Central memory CD8-positive, alpha-beta T cell (primary cell): Measurements from ENCODE around the gene ZFP42.
"Not testable (repeated sequence)": the region's sequence is repeated elsewhere in the genome, so short reads cannot be mapped to it uniquely, and the experiment has no call there.

ENCODE experiments used
- ATAC-seq: fragments of 150-1000 bp; cut with Tn5 transposase; replicated peaks from 2 replicates; pipeline ENCODE4 v1.10.0; 2022; ENCODE audit warnings: mild to moderate bottlenecking, moderate FRiP score, moderate number of reproducible peaks; ENCODE audit not compliant: poor library complexity, severe bottlenecking; ENCODE audit errors: extremely low read depth
- DNase-seq, 2 donors: peaks; one replicate each; pipeline ENCODE4 v3.0.0; 2021; ENCODE audit warnings: low spot score in 2 of 2
- H3K27ac Mint-ChIP-seq: one replicate; pipeline ENCODE4 v1.8.0; 2022; ENCODE audit warnings: low read depth, mild to moderate bottlenecking, moderate library complexity, mixed read lengths
- H3K27me3 Mint-ChIP-seq: one replicate; pipeline ENCODE4 v1.8.0; 2022; ENCODE audit warnings: mixed read lengths
- H3K36me3 Mint-ChIP-seq: one replicate; pipeline ENCODE4 v1.8.0; 2022; ENCODE audit warnings: mild to moderate bottlenecking, moderate library complexity, mixed read lengths; ENCODE audit not compliant: insufficient read depth
- H3K4me1 Mint-ChIP-seq: one replicate; pipeline ENCODE4 v1.8.0; 2022; ENCODE audit warnings: mixed read lengths
- H3K4me3 Mint-ChIP-seq: one replicate; pipeline ENCODE4 v1.8.0; 2022; ENCODE audit warnings: mild to moderate bottlenecking, moderate library complexity, mixed read lengths
- H3K9me3 Mint-ChIP-seq: one replicate; pipeline ENCODE4 v1.8.0; 2022; ENCODE audit warnings: mixed read lengths

Gene ZFP42

GRCh38 chr4:188030401-188030800 is 34.8 kb downstream of the ZFP42 start:
- DNase-seq (no peak), ATAC-seq (no peak)
- Mint-ChIP-seq H3K36me3 (peaks cover 2% of the 10 kb centered on the region), H3K4me3 (no peak overlapping the region), H3K4me1 (no peaks in the 10 kb centered on the region), H3K27me3 (no peaks in the 10 kb centered on the region), H3K27ac (no peak overlapping the region), H3K9me3 (peaks cover 18% of the 10 kb centered on the region)

- no peak overlapping the region for H3K4me3 Mint-ChIP-seq
- peaks cover 2% of the 10 kb centered on the region for H3K36me3 Mint-ChIP-seq
- H3K9me3 Mint-ChIP-seq = peaks cover 18% of the 10 kb centered on the region
- H3K27ac Mint-ChIP-seq = no peak overlapping the region
- no peaks in the 10 kb centered on the region for H3K27me3 Mint-ChIP-seq
- no peaks in the 10 kb centered on the region for H3K4me1 Mint-ChIP-seq
- ATAC-seq = no peak
- DNase-seq = no peak
These were observed 36.2 kb downstream of the ZFP42 start for GRCh38 chr4:188031751-188032150.

- H3K36me3 Mint-ChIP-seq = peaks cover 2% of the 10 kb centered on the region
- H3K4me1 Mint-ChIP-seq = no peaks in the 10 kb centered on the region
- no peak overlapping the region for H3K4me3 Mint-ChIP-seq
- DNase-seq (no peak), ATAC-seq (no peak)
- H3K9me3 Mint-ChIP-seq = peaks cover 17% of the 10 kb centered on the region
- no peak overlapping the region for H3K27ac Mint-ChIP-seq
- no peaks in the 10 kb centered on the region for H3K27me3 Mint-ChIP-seq
These were observed 36.6 kb downstream of the ZFP42 start for GRCh38 chr4:188032170-188032569.

- H3K4me1 Mint-ChIP-seq = no peaks in the 10 kb centered on the region
- no peaks in the 10 kb centered on the region for H3K27me3 Mint-ChIP-seq
- ATAC-seq (no peak), DNase-seq (no peak)
- H3K27ac Mint-ChIP-seq = no peak overlapping the region
- H3K36me3 Mint-ChIP-seq = peaks cover 2% of the 10 kb centered on the region
- H3K4me3 Mint-ChIP-seq = no peak overlapping the region
- H3K9me3 Mint-ChIP-seq = peaks cover 12% of the 10 kb centered on the region
These were observed 37.0 kb downstream of the ZFP42 start for GRCh38 chr4:188032583-188032982.

GRCh38 chr4:188037003-188037713 is 41.6 kb downstream of the ZFP42 start:
- DNase-seq (no peak), ATAC-seq (no peak)
- H3K27ac Mint-ChIP-seq = no peak overlapping the region
- H3K27me3 Mint-ChIP-seq = no peaks in the 10 kb centered on the region
- H3K9me3 Mint-ChIP-seq = peaks cover 4% of the 10 kb centered on the region
- H3K36me3 Mint-ChIP-seq = no peaks in the 10 kb centered on the region
- no peaks in the 10 kb centered on the region for H3K4me1 Mint-ChIP-seq
- H3K4me3 Mint-ChIP-seq = no peak overlapping the region

GRCh38 chr4:188041721-188042120 is 46.1 kb downstream of the ZFP42 start:
- no peaks in the 10 kb centered on the region for H3K36me3 Mint-ChIP-seq
- H3K9me3 Mint-ChIP-seq = peaks cover 4% of the 10 kb centered on the region
- H3K27me3 Mint-ChIP-seq = no peaks in the 10 kb centered on the region
- H3K4me3 Mint-ChIP-seq = no peak overlapping the region
- H3K27ac Mint-ChIP-seq = no peak overlapping the region
- H3K4me1 Mint-ChIP-seq = no peaks in the 10 kb centered on the region
- no peak for ATAC-seq
- no peak for DNase-seq

GRCh38 chr4:188042191-188042590 is 46.6 kb downstream of the ZFP42 start:
- no peaks in the 10 kb centered on the region for H3K27me3 Mint-ChIP-seq
- no peak for ATAC-seq

GRCh38 chr4:188043154-188043553 is 47.6 kb downstream of the ZFP42 start:
- Mint-ChIP-seq H3K4me1 (no peaks in the 10 kb centered on the region), H3K4me3 (no peak overlapping the region), H3K27ac (no peak overlapping the region), H3K9me3 (peaks cover 4% of the 10 kb centered on the region), H3K36me3 (no peaks in the 10 kb centered on the region), H3K27me3 (no peaks in the 10 kb centered on the region)
- DNase-seq (no peak), ATAC-seq (no peak)

More at GRCh38 chr4:188042191-188042590, 46.6 kb downstream of the ZFP42 start:
- no peaks in the 10 kb centered on the region for H3K36me3 Mint-ChIP-seq
- no peak overlapping the region for H3K27ac Mint-ChIP-seq
- peaks cover 4% of the 10 kb centered on the region for H3K9me3 Mint-ChIP-seq
- H3K4me1 Mint-ChIP-seq = no peaks in the 10 kb centered on the region
- H3K4me3 Mint-ChIP-seq = no peak overlapping the region
- no peak for DNase-seq

- not testable (repeated sequence) for H3K9me3 Mint-ChIP-seq, DNase-seq, H3K4me1 Mint-ChIP-seq, H3K27ac Mint-ChIP-seq, H3K4me3 Mint-ChIP-seq, ATAC-seq, H3K27me3 Mint-ChIP-seq, H3K36me3 Mint-ChIP-seq
These were observed 49.9 kb downstream of the ZFP42 start for GRCh38 chr4:188045461-188045860.

GRCh38 chr4:188046657-188047056 is 51.1 kb downstream of the ZFP42 start:
- Mint-ChIP-seq H3K27me3 (no peaks in the 10 kb centered on the region), H3K4me1 (no peaks in the 10 kb centered on the region), H3K9me3 (peaks cover 2% of the 10 kb centered on the region), H3K36me3 (no peaks in the 10 kb centered on the region), H3K4me3 (no peak overlapping the region), H3K27ac (no peak overlapping the region)
- DNase-seq (no peak), ATAC-seq (no peak)

GRCh38 chr4:188053302-188053701 is 57.7 kb downstream of the ZFP42 start:
- Mint-ChIP-seq H3K9me3 (peaks cover 14% of the 10 kb centered on the region), H3K36me3 (no peaks in the 10 kb centered on the region), H3K4me3 (no peak overlapping the region), H3K4me1 (no peaks in the 10 kb centered on the region), H3K27me3 (no peaks in the 10 kb centered on the region), H3K27ac (no peak overlapping the region)
- DNase-seq (no peak), ATAC-seq (no peak)
